Activated CD8-positive, alpha-beta memory T cell treated with anti-CD3 and anti-CD28 coated beads, Interleukin-2, amount 50 U/mL, for 48 hours (primary cell): ENCODE measurements around the gene NF1.

Experiments
- DNase-seq: peaks from one replicate; pipeline ENCODE4 v3.0.0-alpha.2; 2020

Gene NF1

DNA sequence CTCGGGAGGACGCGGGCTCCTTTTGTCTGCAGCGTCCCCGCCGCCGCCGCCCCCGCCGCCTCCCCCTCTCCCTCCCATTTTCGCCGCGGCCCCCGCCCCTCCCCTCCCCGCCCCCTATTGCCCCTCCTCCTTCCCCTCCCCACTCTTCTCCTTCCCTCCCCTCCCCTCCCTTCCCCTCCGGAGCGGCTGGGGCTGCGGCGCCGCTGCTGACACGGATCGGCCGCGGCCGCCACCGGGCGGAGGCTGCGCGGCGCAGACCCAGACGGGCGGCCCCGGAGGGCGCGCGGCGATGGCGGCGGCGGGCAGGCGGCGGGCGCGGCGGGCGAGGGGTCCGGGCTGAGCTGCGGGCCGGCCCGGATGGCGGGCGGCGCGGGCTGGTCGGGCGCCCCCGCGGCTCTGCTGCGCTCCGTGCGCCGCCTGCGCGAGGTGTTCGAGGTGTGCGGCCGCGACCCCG is 296.7 kb downstream of the NF1 start, which contains the start of gene RAB11FIP4:
Gene RAB11FIP4, plus strand, starts transcription at position 180 of the 454 bp plus-strand sequence. Its CDS starts 178 bp downstream, at position 358.
- peak; percentile 54 for DNase-seq

DNA sequence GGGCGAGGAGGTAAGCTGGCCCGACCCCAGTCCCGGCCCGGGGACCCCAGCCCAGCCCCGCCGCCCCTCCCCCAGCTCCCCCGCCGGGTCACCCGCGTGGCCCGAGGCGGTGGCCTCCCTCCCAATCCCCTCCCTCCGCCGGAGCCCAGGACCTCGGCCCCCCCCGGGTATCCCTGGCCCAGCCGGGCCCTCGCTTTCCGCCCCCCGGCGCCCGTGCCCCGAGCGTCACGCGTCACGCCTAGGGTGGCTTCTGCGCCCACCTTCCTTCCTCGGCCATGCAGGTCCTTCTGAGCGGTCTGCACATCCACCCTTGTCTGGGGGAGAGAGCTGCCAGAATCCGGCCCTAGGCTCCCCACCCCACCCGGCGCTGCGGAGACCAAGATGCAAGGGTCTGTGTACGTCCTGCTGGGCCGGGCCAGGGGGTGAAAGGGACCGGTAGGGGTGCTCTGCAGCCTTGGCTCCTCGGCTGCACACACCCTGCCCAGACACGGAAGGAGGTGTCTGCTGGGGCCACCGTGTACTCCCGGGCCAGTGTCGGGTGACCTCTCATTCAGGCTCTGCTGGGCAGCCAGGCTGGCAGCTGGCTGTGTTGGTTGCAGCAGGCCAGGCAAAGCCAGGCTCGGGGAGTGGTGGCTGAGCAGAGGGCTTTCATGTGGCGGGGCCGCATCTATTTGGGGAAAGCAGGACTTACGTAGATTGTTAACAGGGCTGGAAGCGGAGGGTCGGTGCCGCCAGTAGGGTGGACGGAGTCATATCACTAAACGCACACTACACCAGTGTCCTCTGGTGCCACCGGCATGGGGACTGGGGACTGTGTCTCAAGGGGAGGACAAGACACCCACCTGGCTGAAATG is 297.5 kb downstream of the NF1 start:
- DNase-seq = peak; percentile 50

DNA sequence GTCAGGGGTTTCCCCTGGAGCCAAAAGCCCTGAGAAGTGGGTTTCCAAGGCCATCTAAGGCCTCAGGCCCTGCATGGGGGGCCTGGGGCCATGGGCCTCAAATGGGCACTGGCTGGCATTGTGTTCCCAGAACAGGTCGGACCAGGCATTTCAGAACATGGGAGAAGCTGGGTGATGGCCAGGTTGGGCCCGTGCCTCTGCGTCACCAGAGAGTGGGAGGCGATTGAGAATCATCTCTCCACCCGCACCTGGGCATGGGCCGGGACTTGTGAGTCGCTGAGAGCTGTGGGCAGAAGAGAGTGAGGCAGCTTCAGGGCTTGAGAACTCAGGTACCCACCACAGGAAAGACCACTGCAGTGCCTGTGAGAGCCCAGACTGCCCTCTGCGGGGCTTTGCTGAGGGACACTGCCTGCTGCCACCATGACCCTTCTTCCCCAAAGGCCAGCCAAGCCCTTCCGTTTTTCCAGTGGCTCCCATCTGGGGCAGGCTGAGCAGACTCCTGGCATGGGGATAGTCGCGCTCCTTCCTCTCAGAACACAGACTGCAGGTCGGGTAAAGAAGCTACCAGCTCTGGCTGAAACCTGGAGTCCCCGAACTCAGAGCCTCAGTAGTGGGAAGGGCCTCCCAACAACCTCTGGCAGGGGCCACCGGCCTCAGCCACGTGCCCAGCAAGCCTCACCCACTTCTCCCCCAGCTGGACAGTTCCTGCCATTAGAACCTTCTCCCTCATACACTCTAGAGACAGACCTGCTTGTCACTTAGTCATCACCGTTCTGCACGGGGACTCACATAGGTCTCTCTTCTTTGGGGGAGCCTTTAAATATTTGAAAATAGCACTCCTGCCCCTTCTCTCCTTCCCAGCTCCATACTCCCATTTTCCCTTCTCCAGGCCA is 298.3 kb downstream of the NF1 start:
- peak; percentile 50 for DNase-seq

DNA sequence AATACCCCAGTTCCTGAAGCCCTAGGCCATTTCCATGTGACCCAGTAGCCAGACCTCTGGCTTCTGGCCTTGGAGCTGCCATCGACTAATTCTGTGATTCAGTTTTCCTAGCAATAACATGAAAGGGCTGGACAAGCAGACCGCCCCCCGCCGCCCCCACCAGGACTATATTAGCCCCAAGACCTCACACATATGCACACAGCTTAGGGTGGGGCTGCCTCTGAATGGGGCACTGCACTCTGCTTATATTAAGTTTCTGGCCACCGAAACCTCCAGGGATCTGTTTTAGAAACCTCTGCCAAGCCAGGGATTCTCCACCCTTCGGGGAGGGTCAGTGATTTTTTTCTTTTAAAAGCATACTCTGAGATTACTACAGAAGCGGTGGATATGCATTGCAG is 299.0 kb downstream of the NF1 start:
- DNase-seq = peak; percentile 18

DNA sequence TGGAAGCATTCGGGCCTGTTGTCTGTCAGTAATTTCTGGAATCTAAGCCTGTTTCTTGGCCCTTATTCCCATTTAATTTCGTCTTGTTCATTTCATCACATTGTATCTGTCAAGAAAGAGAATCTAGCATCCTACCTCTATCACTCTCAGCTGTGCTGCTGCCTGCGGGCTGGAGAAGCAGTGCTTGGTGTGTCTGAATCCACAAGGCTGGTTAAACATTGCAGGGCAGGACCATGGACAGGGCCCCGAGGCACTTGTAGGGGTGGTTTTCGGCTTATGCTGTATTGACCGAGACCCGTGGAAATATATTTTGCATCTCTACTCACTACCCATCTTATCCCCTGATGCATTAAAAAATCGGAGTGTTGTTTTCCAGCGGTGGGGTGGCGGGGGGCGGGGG is 299.8 kb downstream of the NF1 start:
- DNase-seq = peak; percentile 73

DNA sequence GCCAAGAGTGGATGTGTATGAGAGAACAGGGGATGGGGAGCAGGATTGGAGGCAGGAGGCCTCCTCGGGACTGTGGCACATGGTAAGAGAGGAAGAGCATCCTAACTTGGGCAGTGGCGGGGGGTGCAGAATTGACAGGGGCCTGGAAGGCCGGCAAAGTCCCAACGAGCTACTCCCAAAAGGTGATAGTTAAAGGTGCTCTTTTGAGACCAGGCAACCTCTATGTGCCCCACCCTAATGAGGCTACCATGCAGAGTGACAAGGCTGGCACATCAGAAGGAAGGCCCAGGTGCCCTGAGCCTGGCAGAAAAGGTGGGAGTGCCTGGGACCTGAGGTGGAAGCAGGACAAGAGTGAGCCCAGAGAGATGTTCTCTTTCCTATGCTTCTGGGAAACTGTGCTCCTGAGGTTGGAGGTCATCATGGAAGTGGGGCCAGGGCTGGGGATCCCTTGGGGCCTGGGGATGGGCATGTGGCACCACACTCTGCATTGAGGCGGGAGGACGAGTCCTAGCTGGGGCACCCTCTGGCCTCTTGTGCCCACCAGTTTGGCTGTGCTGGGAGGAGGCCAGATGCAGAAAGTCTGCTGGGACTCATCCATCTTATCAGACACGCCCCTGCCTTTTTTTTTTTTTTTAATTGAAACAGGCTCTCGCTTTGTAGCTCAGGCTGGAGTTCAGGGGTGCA is 302.6 kb downstream of the NF1 start:
- peak; percentile 10 for DNase-seq

DNA sequence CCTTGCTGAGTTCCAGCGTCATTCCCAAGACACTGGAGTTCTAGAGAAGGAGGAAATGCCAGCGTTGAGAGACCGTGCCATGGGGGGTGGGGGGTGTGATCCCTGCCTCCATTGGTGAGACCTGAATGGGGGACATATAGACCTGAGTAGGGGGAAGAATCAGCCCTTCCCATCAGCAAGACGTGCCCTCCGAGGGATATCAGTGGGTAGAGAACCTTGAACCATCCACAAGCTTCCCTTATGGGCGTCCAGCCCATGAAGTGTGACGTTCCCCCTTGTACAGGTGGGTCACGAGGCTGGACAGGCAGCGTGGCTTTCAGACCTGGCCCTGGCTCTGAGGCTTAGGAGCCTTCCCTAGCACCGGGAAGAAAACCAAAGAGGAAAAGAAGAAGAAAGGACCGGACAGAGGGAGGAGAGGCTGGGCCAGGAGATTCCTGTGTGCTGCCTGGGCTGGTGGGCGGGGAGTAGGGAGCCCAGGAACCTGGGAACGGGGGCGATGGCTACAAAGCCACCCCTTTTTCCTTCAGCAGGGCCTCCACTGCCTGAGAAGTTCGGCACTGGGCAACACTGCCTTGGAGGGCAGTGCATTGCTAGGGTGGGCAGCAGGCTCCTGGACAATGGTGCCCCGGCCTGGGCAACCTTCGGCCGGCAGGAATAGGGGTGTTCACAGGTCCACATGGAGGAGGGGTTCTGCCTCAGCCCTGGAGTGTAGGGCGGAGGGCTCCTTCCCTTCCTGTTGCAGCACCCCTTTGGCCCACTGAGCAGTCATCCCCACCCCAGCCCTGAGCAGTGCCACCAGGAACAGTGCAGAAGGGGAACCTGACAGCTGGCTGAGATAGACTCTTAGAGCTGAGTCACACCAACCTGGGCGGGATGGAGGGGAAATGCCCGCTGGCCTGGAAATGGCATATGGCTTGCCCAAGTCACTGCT is 303.9 kb downstream of the NF1 start:
- peak; percentile 32 for DNase-seq

DNA sequence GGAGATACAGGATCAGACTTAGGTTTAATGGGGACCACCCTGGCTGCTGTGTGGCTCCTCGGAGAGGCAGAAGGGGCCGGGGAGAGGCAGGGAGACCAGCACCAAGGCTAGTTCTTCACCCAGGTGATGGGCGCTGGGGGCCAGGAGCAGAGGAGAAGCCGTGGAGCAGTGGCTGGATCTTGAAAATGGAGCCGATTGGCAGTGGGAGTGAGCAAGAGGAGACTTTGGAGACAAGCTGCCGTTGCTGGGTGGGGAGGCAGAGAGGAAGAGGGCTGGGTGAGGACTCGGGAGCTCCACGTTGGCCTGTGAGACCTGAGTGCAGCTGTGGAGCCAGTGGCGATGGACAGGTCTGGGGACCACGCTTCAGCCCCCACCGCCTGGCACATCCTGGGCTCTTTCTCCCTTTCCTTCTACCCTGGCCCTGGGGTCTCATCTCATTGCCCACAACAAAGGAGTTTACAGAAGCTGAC is 305.7 kb downstream of the NF1 start:
- peak; percentile 35 for DNase-seq

DNA sequence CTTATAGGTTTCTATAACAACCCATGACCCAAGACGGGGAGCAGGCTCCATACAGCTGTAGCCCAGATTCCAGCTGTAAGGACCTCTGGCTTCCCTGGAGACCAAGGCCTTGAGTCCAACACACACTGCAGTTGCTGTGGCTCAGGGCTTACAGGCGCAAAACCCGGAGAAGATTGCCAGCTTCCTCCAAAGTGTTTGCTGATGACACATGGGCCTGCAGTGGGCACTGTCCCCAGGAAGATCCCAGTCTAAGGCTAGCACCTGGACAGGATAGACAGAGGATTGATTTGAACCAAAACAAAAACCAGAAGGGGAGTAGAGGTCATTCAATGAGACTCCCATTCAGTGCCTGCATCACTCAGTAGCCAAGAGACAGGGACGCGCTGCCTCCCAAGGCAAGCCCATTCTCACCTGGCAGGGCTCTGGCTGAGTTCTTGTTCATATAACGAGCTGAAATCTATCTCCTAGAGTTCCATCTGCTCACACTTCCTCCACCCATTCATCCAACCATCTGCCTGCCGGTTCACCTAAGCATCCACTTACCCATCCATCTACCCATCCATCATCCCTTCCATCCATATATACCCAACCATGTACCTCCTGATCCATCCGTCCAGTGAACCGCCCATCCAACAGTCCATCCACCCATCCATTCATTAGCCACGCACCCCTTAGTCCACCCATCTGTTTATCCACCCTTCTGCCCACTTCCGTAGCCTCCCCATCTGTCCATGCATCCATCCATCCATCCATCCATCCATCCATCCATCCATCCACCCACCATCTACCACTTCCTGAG is 306.9 kb downstream of the NF1 start:
- DNase-seq = no peak

DNA sequence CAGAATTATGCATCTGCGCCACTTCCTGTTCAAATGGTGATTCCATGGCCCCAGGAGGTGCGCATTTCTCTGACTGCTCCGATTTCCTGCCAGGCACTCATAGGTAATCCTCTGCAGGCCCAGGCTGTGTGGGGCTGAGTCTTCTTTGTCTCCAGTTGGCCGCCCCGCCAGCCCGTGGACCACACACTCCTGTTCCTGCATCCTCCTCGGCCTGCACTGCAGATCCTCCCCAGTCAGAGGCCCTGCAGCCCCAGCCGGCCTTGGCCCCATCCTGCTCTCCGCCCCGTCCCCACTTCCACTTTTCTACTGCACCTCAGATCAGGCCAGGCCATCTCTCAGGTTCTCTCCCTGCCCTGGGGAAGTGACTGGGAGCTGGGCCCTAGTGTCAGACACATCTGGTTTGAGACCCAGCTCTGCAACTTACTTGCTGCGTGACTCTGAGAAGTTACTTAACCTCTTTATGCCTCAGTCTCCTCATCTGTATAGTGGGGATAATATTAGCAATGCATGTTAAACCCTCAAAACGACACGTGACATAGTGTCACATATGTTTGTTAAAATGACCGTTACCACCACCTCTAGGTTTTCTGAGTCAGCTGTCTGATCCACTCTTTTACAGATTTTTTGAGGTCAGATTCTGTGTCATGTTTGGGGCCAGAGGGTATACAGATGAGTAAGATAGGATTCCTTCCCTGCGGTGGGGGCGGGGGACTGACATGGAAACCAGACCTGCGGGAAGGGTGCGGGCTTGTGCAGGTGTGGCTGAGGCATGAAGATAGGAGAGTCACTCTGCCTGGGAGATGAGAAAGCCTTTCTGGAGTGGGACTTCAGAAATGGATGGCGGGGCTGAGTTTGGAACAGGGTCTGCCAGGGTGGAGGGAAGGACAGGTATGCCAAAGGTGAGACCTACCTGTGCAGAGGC is 309.5 kb downstream of the NF1 start:
- no peak for DNase-seq

DNA sequence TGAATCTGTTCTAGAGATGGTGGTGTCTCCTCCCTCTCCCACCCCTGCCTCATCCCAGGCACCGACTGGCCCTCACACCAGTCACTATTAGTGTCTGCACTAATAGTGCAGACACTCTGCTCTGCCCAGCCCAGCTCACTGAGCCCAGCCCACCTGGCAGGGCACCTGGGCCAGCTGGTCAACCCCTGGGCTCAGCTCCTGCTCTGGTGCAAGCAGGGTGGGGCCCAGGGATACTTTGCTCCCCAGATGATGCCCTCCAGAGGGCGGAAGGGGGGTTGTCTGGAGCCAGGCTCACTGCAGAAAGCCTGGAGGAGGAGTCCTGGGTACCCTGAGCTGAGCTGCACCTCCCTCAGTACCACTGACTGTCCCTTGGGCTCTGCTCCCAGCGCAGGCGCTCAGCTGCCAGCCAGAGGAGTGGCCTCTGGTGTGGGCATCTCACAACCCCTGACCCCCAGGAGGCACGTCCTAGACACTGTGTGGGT is 311.2 kb downstream of the NF1 start:
- DNase-seq = no peak

DNA sequence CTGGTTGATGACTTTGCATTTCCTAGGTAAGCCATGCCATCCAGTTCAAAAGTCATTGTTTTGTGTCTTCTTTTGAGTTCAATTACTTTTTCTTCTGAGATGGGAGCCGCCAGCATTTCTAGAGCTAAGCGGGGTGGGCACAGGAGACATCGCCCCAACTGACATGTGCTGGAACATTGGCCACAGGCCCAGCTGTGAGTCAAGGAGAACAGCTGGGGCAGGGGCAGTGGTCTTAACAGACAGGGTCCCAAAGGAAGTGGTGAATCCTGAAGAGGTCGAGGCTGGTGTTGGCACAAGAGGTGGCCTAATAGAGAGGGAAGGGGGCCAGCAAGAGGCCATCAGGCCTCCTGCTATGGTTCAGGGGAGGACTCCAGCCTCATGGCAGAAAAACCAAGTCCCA is 313.8 kb downstream of the NF1 start:
- no peak for DNase-seq

DNA sequence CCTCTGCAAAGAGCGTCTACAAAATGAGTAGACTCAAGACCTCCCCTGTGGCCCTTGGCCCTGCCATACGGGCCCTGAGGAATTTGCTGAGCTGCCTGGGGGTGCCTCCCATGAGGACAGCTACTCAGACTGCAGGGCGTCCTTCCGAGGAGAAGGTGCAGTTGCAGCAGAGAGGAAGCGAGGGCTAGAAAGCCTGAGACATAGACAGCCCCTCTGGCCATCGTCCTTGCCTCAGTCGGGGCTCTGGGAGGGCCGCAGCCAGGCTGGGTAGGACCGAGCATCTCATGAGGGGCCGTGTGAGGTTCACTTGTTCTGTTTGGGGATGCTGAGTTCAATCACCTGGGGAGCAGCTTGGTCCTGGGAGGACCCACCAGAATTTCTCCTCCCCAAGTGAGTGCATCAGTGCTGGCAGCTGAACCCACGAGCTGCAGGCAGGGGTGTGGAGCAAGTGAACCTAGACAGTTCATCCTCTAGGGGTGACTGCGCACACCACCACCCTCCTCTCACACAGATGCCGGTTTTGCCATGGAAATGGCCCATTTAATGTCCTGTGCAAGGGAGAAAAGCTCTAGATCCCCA is 317.0 kb downstream of the NF1 start:
- no peak for DNase-seq

DNA sequence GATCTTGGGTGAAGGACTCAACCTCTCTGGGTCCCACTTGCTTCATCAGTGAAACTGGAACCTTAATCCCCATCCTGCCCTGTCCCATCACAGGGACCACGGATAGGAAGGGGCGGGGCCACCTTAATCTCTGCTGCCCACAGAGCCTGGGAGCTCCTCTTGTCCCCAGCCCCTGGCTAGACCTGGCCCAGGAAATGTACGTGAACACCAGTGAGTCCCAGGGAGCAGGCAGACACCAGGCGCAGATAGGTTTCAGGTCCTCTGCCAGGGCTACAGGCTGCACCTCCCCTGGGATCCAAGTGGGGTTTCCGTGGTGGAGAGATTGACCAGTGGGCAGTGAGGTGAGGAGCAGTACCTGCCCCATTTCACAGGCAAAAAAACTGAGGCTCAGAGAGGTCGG is 317.7 kb downstream of the NF1 start:
- no peak for DNase-seq

DNA sequence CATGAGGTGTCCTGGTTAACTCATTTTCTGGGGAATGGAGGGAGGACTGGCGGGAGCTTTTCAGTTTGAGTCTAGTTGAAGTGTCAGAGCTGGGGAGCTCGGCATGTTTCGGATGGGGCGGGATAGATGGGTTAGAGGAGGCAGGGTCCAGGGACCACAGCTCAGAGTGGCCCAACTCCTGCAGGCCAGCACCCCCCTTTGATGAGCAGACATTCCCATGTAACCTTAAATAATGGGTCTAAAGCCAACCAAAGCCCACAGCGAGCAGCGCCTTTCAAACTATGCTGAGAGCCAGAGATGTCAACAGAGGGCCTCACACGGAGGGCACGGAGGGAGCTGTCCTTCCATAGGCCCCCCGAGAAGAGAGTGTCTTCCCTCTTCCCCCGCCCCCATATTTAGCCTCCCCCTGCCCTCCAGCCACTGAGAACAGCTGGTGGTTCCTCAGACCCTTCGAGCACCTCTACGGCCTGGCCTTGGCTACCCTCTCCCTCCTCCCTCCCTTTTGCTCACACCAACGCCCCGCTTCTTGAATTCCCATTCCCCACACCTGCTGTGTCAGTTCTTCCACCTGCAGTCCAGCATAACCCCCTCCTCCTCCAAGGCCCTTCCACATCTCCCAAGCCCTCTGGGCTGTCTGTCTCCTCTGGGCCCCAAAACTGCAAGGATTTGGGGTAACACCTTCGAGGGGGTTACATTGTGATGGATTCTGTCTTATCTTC is 318.5 kb downstream of the NF1 start:
- no peak for DNase-seq

DNA sequence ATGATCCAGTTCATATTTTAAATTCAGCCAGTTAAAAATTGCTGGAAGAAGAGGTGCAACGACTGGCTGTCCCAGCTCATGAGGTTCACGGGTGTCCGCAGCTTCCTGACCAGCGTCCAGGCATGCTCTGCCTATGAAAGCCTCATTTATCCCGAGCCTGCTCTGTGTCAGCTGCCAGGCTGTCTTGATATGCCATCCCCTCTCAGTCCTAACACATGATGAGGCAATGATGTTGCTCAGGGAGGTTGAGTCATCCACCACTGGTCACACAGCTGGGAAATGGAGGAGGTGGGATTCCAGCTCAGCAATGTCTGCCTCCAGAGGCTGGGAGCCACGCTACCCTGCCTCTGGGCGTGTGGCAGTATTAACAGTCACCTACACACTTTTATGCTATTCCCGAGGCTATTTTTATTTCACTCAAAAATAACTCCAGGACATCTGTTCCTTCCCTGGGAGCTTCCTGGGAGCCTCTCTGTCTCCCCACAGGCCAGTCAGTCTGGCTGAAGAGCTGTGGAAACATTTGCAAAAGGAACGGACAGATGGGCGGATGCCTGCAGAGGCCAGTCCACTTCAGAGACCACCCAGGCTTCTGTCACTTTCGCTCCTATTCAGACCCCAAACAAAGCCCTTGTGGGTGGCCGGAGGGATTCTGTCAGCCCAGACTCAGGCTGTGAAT is 319.2 kb downstream of the NF1 start:
- DNase-seq = no peak

DNA sequence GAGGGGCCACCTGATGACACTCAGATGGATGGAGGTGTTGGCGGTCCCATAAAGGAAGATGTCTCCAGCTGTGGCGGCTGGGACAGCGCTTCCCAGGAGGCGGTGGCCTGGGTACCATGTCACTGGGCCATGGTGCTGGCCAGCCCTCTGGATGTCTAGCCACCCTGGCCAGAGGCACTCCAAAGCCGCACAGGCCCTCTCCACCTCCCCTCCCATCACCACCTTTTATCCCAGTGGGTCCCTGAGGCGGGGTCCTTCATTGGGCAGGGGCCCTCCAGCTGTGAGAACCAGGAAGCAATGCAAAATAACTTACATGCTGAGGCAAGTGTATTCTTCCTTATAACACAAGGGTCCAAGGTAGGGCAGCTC is 319.8 kb downstream of the NF1 start:
- DNase-seq = no peak

DNA sequence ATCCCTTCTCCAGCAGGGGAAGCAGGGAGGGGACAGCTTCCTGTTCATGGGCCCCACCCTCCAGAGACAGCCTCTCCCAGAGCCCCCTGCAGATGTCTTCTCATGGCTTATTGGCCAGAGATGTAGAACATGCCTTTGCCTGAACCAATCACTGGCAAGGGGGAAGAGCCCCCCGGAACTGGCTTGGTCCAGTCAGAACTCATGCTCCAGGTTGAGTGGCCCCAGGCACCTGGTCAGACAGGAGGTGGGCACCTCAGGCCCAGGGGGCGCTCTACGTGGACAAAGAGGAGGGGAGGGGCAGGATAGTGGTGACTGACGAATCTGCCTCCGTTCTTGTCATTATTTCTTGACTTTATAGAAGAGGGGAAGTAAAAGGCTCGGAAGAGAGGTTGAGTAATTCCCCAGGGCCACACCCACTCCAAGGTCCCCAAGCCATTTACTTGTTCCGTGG is 320.3 kb downstream of the NF1 start:
- no peak for DNase-seq
